Uterus (tissue), 2 donors: ENCODE measurements around the gene SVIL.

ENCODE experiments used
- POLR2A ChIP-seq, 2 donors: fragments of 450-650 bp; IDR thresholded peaks; one replicate each; pipeline ENCODE4 v1.6.1; 2016; ENCODE audit warnings: antibody characterized with exemption in 2 of 2, mild to moderate bottlenecking in 1 of 2, moderate library complexity in 1 of 2
- TF ChIP-seq, protein P1 (sequence below), 4 experiments: fragments of 200-600 bp in 2 of 4; fragments of 450-650 bp in 2 of 4; sonication (generic) in 2 of 4; IDR thresholded peaks; one replicate each; pipeline ENCODE4 v1.5.1; 2016 to 2019; ENCODE audit warnings: antibody characterized with exemption in 4 of 4, mild to moderate bottlenecking in 2 of 4, moderate library complexity in 1 of 4

DNA sequence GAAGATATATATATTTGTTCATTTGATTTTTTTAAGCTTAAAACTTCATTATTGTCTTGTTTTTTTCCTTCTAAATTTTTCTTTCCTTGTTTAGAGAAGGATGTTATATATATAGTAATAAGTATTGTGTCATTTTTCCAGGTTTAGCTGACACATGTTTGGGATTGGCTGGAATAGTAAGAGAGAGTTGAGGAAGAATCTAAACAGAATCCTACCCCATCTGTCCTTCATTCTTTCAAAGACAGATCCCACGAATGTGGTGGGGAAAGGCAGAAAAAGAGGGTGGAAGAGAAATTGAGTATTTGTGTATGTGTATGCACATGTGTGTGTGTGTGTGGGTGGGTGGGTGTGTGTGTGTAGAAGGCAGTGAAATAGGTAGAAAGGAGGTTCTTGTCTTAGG, 132.4 kb downstream of the SVIL start:
- TF ChIP-seq, protein P1, sequence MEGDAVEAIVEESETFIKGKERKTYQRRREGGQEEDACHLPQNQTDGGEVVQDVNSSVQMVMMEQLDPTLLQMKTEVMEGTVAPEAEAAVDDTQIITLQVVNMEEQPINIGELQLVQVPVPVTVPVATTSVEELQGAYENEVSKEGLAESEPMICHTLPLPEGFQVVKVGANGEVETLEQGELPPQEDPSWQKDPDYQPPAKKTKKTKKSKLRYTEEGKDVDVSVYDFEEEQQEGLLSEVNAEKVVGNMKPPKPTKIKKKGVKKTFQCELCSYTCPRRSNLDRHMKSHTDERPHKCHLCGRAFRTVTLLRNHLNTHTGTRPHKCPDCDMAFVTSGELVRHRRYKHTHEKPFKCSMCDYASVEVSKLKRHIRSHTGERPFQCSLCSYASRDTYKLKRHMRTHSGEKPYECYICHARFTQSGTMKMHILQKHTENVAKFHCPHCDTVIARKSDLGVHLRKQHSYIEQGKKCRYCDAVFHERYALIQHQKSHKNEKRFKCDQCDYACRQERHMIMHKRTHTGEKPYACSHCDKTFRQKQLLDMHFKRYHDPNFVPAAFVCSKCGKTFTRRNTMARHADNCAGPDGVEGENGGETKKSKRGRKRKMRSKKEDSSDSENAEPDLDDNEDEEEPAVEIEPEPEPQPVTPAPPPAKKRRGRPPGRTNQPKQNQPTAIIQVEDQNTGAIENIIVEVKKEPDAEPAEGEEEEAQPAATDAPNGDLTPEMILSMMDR (IDR thresholded peaks at IDR 0.05): no peak
- TF ChIP-seq POLR2A (IDR thresholded peaks at IDR 0.05): no peak
